ENCODE measurements around the gene HEXA. TPM values are rescaled to one million over a fixed set of nuclear protein-coding genes. Genes with fewer than 3 reads are reported as not detected.

Gene HEXA
- total and polyA plus RNA-seq, 2 of the 8 experiments (the other 6 are each of a cell fraction or from before 2014, with no cell fraction given), result 52.5 to 73.7 TPM

DNA sequence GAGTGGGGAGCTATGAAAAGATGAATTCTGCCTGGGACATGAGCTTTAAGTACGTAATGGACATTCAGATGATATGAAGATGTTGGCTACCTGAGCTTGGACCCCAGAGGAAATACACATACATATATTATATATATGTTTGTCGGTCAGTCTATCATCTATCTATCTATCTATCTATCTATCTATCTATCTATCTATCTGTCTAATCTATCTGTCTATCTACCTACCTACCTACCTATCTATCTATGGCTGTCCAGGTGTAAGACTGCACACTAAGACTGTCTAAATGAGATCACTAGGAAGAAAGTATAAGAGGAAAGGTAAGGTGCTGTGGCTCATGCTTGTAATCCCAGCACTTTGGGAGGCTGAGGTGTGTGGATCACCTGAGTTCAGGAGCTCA, 37.7 kb downstream of the HEXA start (continued):
- TF ChIP-seq POLR2A (IDR thresholded peaks at IDR 0.05; ENCODE audit: control extremely low read depth in 1 of 2, low read depth in 2 of 2, low read length in 2 of 2), result no peak
- no peak for TF ChIP-seq JUND (IDR thresholded peaks at IDR 0.05; ENCODE audit: low read length)
- no peak for TF ChIP-seq PHF8 (conservative IDR thresholded peaks at IDR 0.05; ENCODE audit: low read depth, low read length)
- TF ChIP-seq BRCA1 (IDR thresholded peaks at IDR 0.05; ENCODE audit: low read depth, low read length), result no peak
- no peak for TF ChIP-seq CBX8 (IDR thresholded peaks at IDR 0.05; ENCODE audit: borderline replicate concordance, low read depth, low read length)
